HG03103 (cell line): Measurements from ENCODE around the gene SAMSN1.

ENCODE experiments used
- ATAC-seq: cut with Tn5 transposase; IDR thresholded peaks from one replicate; pipeline ENCODE4 v1.9.1; 2021; ENCODE audit warnings: low read depth; ENCODE audit not compliant: unreplicated experiment

The SAMSN1 gene

GRCh38 chr21:14452727-14453241 is 93.3 kb downstream of the SAMSN1 start:
- no peak for ATAC-seq

GRCh38 chr21:14452031-14452726 is 93.9 kb downstream of the SAMSN1 start:
- ATAC-seq = no peak

GRCh38 chr21:14451546-14451945 is 94.6 kb downstream of the SAMSN1 start:
- ATAC-seq = no peak

GRCh38 chr21:14448784-14449183 is 97.3 kb downstream of the SAMSN1 start:
- no peak for ATAC-seq

GRCh38 chr21:14438211-14438610 is 107.9 kb downstream of the SAMSN1 start:
- ATAC-seq = no peak

GRCh38 chr21:14435423-14435822 is 110.7 kb downstream of the SAMSN1 start:
- no peak for ATAC-seq
